Trophoblast cell (in vitro differentiated cells and primary cell): ENCODE measurements around the gene RBM12.
A peak's percentile ranks its signal among the peaks of the same experiment; 100 is the strongest.

Experiments
- DNase-seq, 2 donors: peaks; one replicate each; pipeline ENCODE4 v3.0.0-alpha.2; 2016
- H2AFZ ChIP-seq: 2 replicates; pipeline ENCODE4 v1.6.1; 2013; ENCODE audit warnings: low read length, moderate library complexity, mild to moderate bottlenecking; ENCODE audit not compliant: insufficient read depth, poor library complexity
- H2AK5ac ChIP-seq: 2 replicates; pipeline ENCODE4 v1.6.1; 2013; ENCODE audit warnings: mild to moderate bottlenecking, low read length
- H2BK120ac ChIP-seq: 2 replicates; pipeline ENCODE4 v1.6.1; 2013; ENCODE audit warnings: low read length, mild to moderate bottlenecking, moderate library complexity; ENCODE audit not compliant: insufficient read depth, poor library complexity
- H2BK12ac ChIP-seq: 2 replicates; pipeline ENCODE4 v1.6.1; 2013; ENCODE audit warnings: mild to moderate bottlenecking, low read length, moderate library complexity
- H2BK5ac ChIP-seq: 2 replicates; pipeline ENCODE4 v1.6.1; 2013; ENCODE audit warnings: low read length, low read depth, moderate library complexity, mild to moderate bottlenecking; ENCODE audit not compliant: poor library complexity
- H3K14ac ChIP-seq: 2 replicates; pipeline ENCODE4 v1.6.1; 2013; ENCODE audit warnings: mild to moderate bottlenecking, low read length
- H3K18ac ChIP-seq: 2 replicates; pipeline ENCODE4 v1.6.1; 2013; ENCODE audit warnings: mild to moderate bottlenecking, low read length
- H3K23ac ChIP-seq: 2 replicates; pipeline ENCODE4 v1.6.1; 2013; ENCODE audit warnings: low read length
- H3K27ac ChIP-seq: 2 replicates; pipeline ENCODE4 v1.5.1; 2013; ENCODE audit warnings: low read depth, mild to moderate bottlenecking, inconsistent platforms, low read length, moderate library complexity
- H3K27me3 ChIP-seq: 2 replicates; pipeline ENCODE4 v1.6.1; 2013; ENCODE audit warnings: inconsistent platforms, mild to moderate bottlenecking, low read length, moderate library complexity; ENCODE audit not compliant: insufficient read depth
- H3K36me3 ChIP-seq, 2 experiments: 1 replicate in 1 of 2; 2 replicates in 1 of 2; pipeline ENCODE4 v1.6.1; 2013; ENCODE audit warnings: low read length in 2 of 2, mild to moderate bottlenecking in 2 of 2, moderate library complexity in 1 of 2; ENCODE audit not compliant: insufficient read depth in 2 of 2, control insufficient read depth in 1 of 2
- H3K4ac ChIP-seq: 2 replicates; pipeline ENCODE4 v1.6.1; 2013; ENCODE audit warnings: low read depth, mild to moderate bottlenecking, low read length, moderate library complexity
- H3K4me1 ChIP-seq, 2 experiments: 1 replicate in 1 of 2; 2 replicates in 1 of 2; pipeline ENCODE4 v1.6.1; 2013; ENCODE audit warnings: low read length in 2 of 2, mild to moderate bottlenecking in 2 of 2, moderate library complexity in 1 of 2; ENCODE audit not compliant: insufficient read depth in 2 of 2, control insufficient read depth in 1 of 2
- H3K4me2 ChIP-seq: 2 replicates; pipeline ENCODE4 v1.6.1; 2013; ENCODE audit warnings: inconsistent platforms, mild to moderate bottlenecking, low read length, moderate library complexity
- H3K4me3 ChIP-seq: 2 replicates; pipeline ENCODE4 v1.5.1; 2013; ENCODE audit warnings: mild to moderate bottlenecking, low read depth, low read length, inconsistent platforms
- H3K79me1 ChIP-seq: one replicate; pipeline ENCODE4 v1.6.1; 2013; ENCODE audit warnings: low read length
- H3K79me2 ChIP-seq: 2 replicates; pipeline ENCODE4 v1.6.1; 2013; ENCODE audit warnings: low read length, mild to moderate bottlenecking; ENCODE audit not compliant: control insufficient read depth, insufficient read depth, poor library complexity
- H3K9ac ChIP-seq: 2 replicates; pipeline ENCODE4 v1.6.1; 2013; ENCODE audit warnings: mild to moderate bottlenecking, low read length
- H3K9me3 ChIP-seq: 2 replicates; pipeline ENCODE4 v1.6.1; 2013; ENCODE audit warnings: low read depth, mild to moderate bottlenecking, control low read depth, inconsistent platforms, low read length; ENCODE audit not compliant: insufficient read depth
- H4K12ac ChIP-seq: 2 replicates; pipeline ENCODE4 v1.6.1; 2013; ENCODE audit warnings: low read depth, mild to moderate bottlenecking, low read length, moderate library complexity
- H4K8ac ChIP-seq: 2 replicates; pipeline ENCODE4 v1.6.1; 2013; ENCODE audit warnings: low read depth, mild to moderate bottlenecking, low read length, moderate library complexity
- H4K91ac ChIP-seq: one replicate; pipeline ENCODE4 v1.6.1; 2013; ENCODE audit warnings: low read depth, mild to moderate bottlenecking, low read length, moderate library complexity
- WGBS: extraction: QIAGEN DNeasy Blood & Tissue Kit; methylation state at CpG from one replicate; pipeline ENCODE4 v1.1.7; 2013; ENCODE audit warnings: missing lambda C conversion rate; ENCODE audit not compliant: insufficient read length, insufficient coverage; ENCODE audit errors: extremely low coverage; 5-methylcytosine and 5-hydroxymethylcytosine counted together

Gene RBM12

GRCh38 chr20:35644806-35645205, 19.9 kb downstream of the RBM12 start:
- Histone ChIP-seq H2AK5ac (no peak overlapping the region), H3K4me2 (no peak overlapping the region), H2BK5ac (no peak overlapping the region), H3K27ac (no peak overlapping the region), H3K18ac (no peak overlapping the region), H4K91ac (no peak overlapping the region), H2BK120ac (no peak overlapping the region), H3K14ac (no peak overlapping the region), H3K79me1 (no peaks in the 10 kb centered on the region), H3K4me1 (no peaks in the 10 kb centered on the region), H3K36me3 (no peaks in the 10 kb centered on the region), H3K4ac (no peak overlapping the region), H2BK12ac (no peak overlapping the region), H3K9ac (no peak overlapping the region), H3K9me3 (no peaks in the 10 kb centered on the region), H4K12ac (no peak overlapping the region), H3K27me3 (no peaks in the 10 kb centered on the region), H3K4me3 (no peak overlapping the region), H2AFZ (no peak overlapping the region), H3K79me2 (peaks cover 4% of the 10 kb centered on the region), H4K8ac (no peak overlapping the region), H3K23ac (no peak overlapping the region)
- peak; percentile 54 to 75 for DNase-seq
- whole genome bisulfite sequencing, result no CpG with 5 or more reads among the region's 2 CpGs

- Histone ChIP-seq H4K8ac (no peak overlapping the region), H3K9me3 (no peaks in the 10 kb centered on the region), H3K36me3 (no peaks in the 10 kb centered on the region), H3K14ac (no peak overlapping the region), H2AK5ac (no peak overlapping the region), H3K4me1 (no peaks in the 10 kb centered on the region), H3K18ac (peak overlapping the region; percentile 40), H2BK120ac (no peak overlapping the region), H3K4me3 (no peak overlapping the region), H3K9ac (no peak overlapping the region), H3K79me2 (peaks cover 4% of the 10 kb centered on the region), H3K27me3 (no peaks in the 10 kb centered on the region), H2BK5ac (no peak overlapping the region), H3K4ac (peak overlapping the region; percentile 40), H2BK12ac (no peak overlapping the region), H3K27ac (no peak overlapping the region), H3K79me1 (no peaks in the 10 kb centered on the region), H4K12ac (no peak overlapping the region), H2AFZ (no peak overlapping the region), H4K91ac (no peak overlapping the region), H3K4me2 (no peak overlapping the region), H3K23ac (no peak overlapping the region)
- no CpG with 5 or more reads among the region's 7 CpGs for WGBS
- no peak for DNase-seq
Observed at GRCh38 chr20:35643045-35643444, 21.7 kb downstream of the RBM12 start.

GRCh38 chr20:35641743-35642142, 23.0 kb downstream of the RBM12 start:
- H4K12ac ChIP-seq, result no peak overlapping the region
- no peak overlapping the region for H3K4ac ChIP-seq
- no peak overlapping the region for H2BK120ac ChIP-seq
- H3K27me3 ChIP-seq, result no peaks in the 10 kb centered on the region
- no peak overlapping the region for H2AK5ac ChIP-seq
- H3K4me1 ChIP-seq, result no peaks in the 10 kb centered on the region
- no peak overlapping the region for H2BK5ac ChIP-seq
- no peak overlapping the region for H2BK12ac ChIP-seq
- H4K8ac ChIP-seq, result no peak overlapping the region
- no peak overlapping the region for H3K4me3 ChIP-seq
- no CpG with 5 or more reads among the region's 4 CpGs for WGBS
- no peaks in the 10 kb centered on the region for H3K36me3 ChIP-seq
- H4K91ac ChIP-seq, result no peak overlapping the region
- peaks cover 2% of the 10 kb centered on the region for H3K79me2 ChIP-seq
- DNase-seq, result no peak
- H3K23ac ChIP-seq, result no peak overlapping the region
- H3K18ac ChIP-seq, result no peak overlapping the region
- no peaks in the 10 kb centered on the region for H3K9me3 ChIP-seq
- H3K9ac ChIP-seq, result no peak overlapping the region
- H2AFZ ChIP-seq, result no peak overlapping the region
- H3K27ac ChIP-seq, result no peak overlapping the region
- H3K14ac ChIP-seq, result no peak overlapping the region
- no peak overlapping the region for H3K4me2 ChIP-seq
- H3K79me1 ChIP-seq, result no peaks in the 10 kb centered on the region

- no peak overlapping the region for H3K4me2 ChIP-seq
- no peak overlapping the region for H3K14ac ChIP-seq
- H3K23ac ChIP-seq, result no peak overlapping the region
- H2BK120ac ChIP-seq, result no peak overlapping the region
- H3K79me2 ChIP-seq, result peaks cover 2% of the 10 kb centered on the region
- no peaks in the 10 kb centered on the region for H3K36me3 ChIP-seq
- H3K9me3 ChIP-seq, result no peaks in the 10 kb centered on the region
- H3K4ac ChIP-seq, result no peak overlapping the region
- no peak overlapping the region for H3K18ac ChIP-seq
- no CpG with 5 or more reads among the region's 3 CpGs for WGBS
- no peak overlapping the region for H3K9ac ChIP-seq
- H2AFZ ChIP-seq, result no peak overlapping the region
- H2BK5ac ChIP-seq, result no peak overlapping the region
- no peak overlapping the region for H4K91ac ChIP-seq
- no peak overlapping the region for H4K8ac ChIP-seq
- H3K4me1 ChIP-seq, result no peaks in the 10 kb centered on the region
- H3K79me1 ChIP-seq, result no peaks in the 10 kb centered on the region
- no peak overlapping the region for H3K27ac ChIP-seq
- no peak for DNase-seq
- no peak overlapping the region for H2BK12ac ChIP-seq
- no peak overlapping the region for H4K12ac ChIP-seq
- no peak overlapping the region for H3K4me3 ChIP-seq
- H3K27me3 ChIP-seq, result no peaks in the 10 kb centered on the region
- H2AK5ac ChIP-seq, result no peak overlapping the region
Observed at GRCh38 chr20:35640724-35641123, 24.0 kb downstream of the RBM12 start.
